Measurements from ENCODE around the gene XRRA1.

XRRA1 gene

DNA sequence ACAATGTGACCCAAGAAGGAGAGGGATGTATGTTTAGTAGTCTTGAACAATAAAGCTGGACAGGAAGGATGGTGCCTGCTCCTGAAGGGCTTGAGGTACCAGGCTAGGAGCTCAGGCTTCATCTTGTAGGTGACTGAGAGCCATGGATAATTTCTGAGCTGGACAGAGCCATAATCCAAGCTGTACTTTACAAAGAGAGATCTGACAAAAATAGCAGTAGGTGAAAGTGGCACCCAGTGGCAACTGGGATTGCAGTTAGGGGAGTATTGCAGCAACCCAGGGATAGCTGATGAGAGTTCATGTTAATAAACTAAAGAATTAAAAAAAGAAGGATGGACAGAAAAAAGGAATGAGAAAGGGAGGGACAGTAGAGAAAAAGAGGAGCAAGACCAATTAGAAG, 7.4 kb downstream of the XRRA1 start:
- no peaks in the 10 kb centered on the region for H3K36me3 ChIP-seq (ENCODE audit: insufficient read depth, low read length)
- H3K4me2 ChIP-seq (ENCODE audit: low read depth, low read length, poor library complexity, severe bottlenecking), result no peak overlapping the region
- no peak overlapping the region for H3K9ac ChIP-seq (ENCODE audit: low read depth, low read length, poor library complexity, severe bottlenecking)
- H2AFZ ChIP-seq (ENCODE audit: low read length), result no peak overlapping the region
- no peak overlapping the region for H3K4me3 ChIP-seq (ENCODE audit: low read length, poor library complexity, severe bottlenecking)
- H3K4me1 ChIP-seq (ENCODE audit: insufficient read depth, low read length, poor library complexity, severe bottlenecking), result no peaks in the 10 kb centered on the region
- TF ChIP-seq, protein P1, sequence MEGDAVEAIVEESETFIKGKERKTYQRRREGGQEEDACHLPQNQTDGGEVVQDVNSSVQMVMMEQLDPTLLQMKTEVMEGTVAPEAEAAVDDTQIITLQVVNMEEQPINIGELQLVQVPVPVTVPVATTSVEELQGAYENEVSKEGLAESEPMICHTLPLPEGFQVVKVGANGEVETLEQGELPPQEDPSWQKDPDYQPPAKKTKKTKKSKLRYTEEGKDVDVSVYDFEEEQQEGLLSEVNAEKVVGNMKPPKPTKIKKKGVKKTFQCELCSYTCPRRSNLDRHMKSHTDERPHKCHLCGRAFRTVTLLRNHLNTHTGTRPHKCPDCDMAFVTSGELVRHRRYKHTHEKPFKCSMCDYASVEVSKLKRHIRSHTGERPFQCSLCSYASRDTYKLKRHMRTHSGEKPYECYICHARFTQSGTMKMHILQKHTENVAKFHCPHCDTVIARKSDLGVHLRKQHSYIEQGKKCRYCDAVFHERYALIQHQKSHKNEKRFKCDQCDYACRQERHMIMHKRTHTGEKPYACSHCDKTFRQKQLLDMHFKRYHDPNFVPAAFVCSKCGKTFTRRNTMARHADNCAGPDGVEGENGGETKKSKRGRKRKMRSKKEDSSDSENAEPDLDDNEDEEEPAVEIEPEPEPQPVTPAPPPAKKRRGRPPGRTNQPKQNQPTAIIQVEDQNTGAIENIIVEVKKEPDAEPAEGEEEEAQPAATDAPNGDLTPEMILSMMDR (conservative IDR thresholded peaks at IDR 0.05; ENCODE audit: low read length), result no peak
- no peak for TF ChIP-seq EZH2phosphoT487 (IDR thresholded peaks at IDR 0.05; ENCODE audit: borderline replicate concordance)
- no peaks in the 10 kb centered on the region for H3K27me3 ChIP-seq (ENCODE audit: insufficient read depth, low read length, poor library complexity, severe bottlenecking)
- no peaks in the 10 kb centered on the region for H3K79me2 ChIP-seq (ENCODE audit: insufficient read depth, low read length)
- H3F3A ChIP-seq (ENCODE audit: low read depth), result no peaks in the 10 kb centered on the region
- H3K9me3 ChIP-seq (ENCODE audit: insufficient read depth, low read depth, low read length), result no peaks in the 10 kb centered on the region
- H4K20me1 ChIP-seq (ENCODE audit: insufficient read depth, low read length, poor library complexity, severe bottlenecking), result no peaks in the 10 kb centered on the region
- no peaks in the 10 kb centered on the region for H3K9me2 ChIP-seq (replicated peaks; ENCODE audit: low read depth, low read length)

DNA sequence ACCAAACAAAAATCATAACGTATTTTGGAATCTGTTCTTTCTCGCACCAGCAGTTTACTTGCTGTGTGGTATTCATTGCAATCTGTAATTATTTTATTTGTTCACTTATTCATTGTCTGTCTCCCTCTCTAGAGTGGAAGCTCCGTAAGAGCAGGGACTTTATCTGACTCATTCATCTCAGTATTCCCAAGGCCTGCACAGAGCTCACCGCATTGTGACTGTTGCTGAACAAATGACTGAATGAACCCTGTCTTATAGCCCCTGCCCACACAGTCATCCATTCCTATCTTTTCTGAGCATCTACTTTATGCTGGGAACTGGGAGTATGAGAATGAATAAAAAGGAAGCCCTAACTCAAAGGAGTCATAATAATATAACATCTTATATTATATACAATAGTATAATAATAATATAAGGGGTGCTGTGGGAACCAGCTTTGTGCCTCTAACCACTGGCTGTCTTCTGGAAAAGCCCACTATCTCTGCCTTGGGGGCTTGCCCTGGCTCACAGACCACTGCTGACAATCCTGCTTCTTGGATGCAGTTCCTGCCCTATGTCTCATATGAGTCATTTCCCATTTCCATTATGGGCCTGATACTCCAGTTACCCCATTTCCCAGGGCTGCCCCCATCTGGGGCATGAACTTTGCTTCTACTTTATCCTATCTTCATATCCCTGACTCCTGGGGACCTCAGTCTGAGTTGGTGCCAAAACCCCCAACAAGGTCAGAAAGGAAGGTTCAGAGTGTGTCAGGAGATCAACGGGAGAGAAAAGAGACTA, 11.0 kb downstream of the XRRA1 start:
- H3K4me1 ChIP-seq (ENCODE audit: insufficient read depth, low read length, poor library complexity, severe bottlenecking), result no peaks in the 10 kb centered on the region
- H3K9me3 ChIP-seq (ENCODE audit: insufficient read depth, low read depth, low read length), result no peaks in the 10 kb centered on the region
- no peaks in the 10 kb centered on the region for H3K27me3 ChIP-seq (ENCODE audit: insufficient read depth, low read length, poor library complexity, severe bottlenecking)
- no peaks in the 10 kb centered on the region for H3K36me3 ChIP-seq (ENCODE audit: insufficient read depth, low read length)
- H3K4me2 ChIP-seq (ENCODE audit: low read depth, low read length, poor library complexity, severe bottlenecking), result no peak overlapping the region
- TF ChIP-seq EZH2phosphoT487 (IDR thresholded peaks at IDR 0.05; ENCODE audit: borderline replicate concordance), result no peak
- TF ChIP-seq, protein P1 (conservative IDR thresholded peaks at IDR 0.05; ENCODE audit: low read length), result no peak
- H3F3A ChIP-seq (ENCODE audit: low read depth), result no peaks in the 10 kb centered on the region
- H2AFZ ChIP-seq (ENCODE audit: low read length), result no peak overlapping the region
- no peaks in the 10 kb centered on the region for H4K20me1 ChIP-seq (ENCODE audit: insufficient read depth, low read length, poor library complexity, severe bottlenecking)
- no peak overlapping the region for H3K9ac ChIP-seq (ENCODE audit: low read depth, low read length, poor library complexity, severe bottlenecking)
- H3K79me2 ChIP-seq (ENCODE audit: insufficient read depth, low read length), result no peaks in the 10 kb centered on the region
- H3K4me3 ChIP-seq (ENCODE audit: low read length, poor library complexity, severe bottlenecking), result no peak overlapping the region
- no peaks in the 10 kb centered on the region for H3K9me2 ChIP-seq (replicated peaks; ENCODE audit: low read depth, low read length)

- Histone ChIP-seq H3K36me3 (ENCODE audit: insufficient read depth, low read length) (no peaks in the 10 kb centered on the region), H3K27me3 (ENCODE audit: insufficient read depth, low read length, poor library complexity, severe bottlenecking) (no peaks in the 10 kb centered on the region), H3K9me2 (replicated peaks; ENCODE audit: low read depth, low read length) (no peaks in the 10 kb centered on the region), H3K79me2 (ENCODE audit: insufficient read depth, low read length) (no peaks in the 10 kb centered on the region), H3F3A (ENCODE audit: low read depth) (no peaks in the 10 kb centered on the region), H4K20me1 (ENCODE audit: insufficient read depth, low read length, poor library complexity, severe bottlenecking) (no peaks in the 10 kb centered on the region), H3K4me2 (ENCODE audit: low read depth, low read length, poor library complexity, severe bottlenecking) (no peak overlapping the region), H3K4me3 (ENCODE audit: low read length, poor library complexity, severe bottlenecking) (no peak overlapping the region), H2AFZ (ENCODE audit: low read length) (no peak overlapping the region), H3K9ac (ENCODE audit: low read depth, low read length, poor library complexity, severe bottlenecking) (no peak overlapping the region), H3K4me1 (ENCODE audit: insufficient read depth, low read length, poor library complexity, severe bottlenecking) (peaks cover 8% of the 10 kb centered on the region), H3K9me3 (ENCODE audit: insufficient read depth, low read depth, low read length) (no peaks in the 10 kb centered on the region)
- no peak for TF ChIP-seq EZH2phosphoT487 (IDR thresholded peaks at IDR 0.05; ENCODE audit: borderline replicate concordance)
- TF ChIP-seq, protein P1 (conservative IDR thresholded peaks at IDR 0.05; ENCODE audit: low read length), result no peak
Measured at GRCh38 chr11:74936976-74937375, 11.9 kb downstream of the XRRA1 start.
